Fibroblast of upper back skin (primary cell): ENCODE data around the gene MLST8.

Experiments
- DNase-seq: peaks from one replicate; pipeline ENCODE4 v3.0.0-alpha.2; 2013

Gene MLST8

DNA sequence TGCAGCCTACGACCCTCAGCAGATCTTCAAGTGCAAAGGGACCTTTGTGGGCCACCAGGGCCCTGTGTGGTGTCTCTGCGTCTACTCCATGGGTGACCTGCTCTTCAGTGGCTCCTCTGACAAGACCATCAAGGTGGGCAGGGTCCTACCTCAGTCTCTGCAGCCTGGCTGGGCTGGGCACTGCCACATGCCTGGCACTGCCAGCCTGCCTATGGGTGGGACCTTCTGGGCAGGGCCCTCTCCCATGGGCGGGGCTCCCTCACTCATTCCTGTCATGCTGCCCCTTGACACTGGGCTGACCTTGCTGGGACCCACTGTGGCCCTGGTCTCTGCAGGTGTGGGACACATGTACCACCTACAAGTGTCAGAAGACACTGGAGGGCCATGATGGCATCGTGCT is 31.3 kb upstream of the MLST8 start:
- no peak for DNase-seq

DNA sequence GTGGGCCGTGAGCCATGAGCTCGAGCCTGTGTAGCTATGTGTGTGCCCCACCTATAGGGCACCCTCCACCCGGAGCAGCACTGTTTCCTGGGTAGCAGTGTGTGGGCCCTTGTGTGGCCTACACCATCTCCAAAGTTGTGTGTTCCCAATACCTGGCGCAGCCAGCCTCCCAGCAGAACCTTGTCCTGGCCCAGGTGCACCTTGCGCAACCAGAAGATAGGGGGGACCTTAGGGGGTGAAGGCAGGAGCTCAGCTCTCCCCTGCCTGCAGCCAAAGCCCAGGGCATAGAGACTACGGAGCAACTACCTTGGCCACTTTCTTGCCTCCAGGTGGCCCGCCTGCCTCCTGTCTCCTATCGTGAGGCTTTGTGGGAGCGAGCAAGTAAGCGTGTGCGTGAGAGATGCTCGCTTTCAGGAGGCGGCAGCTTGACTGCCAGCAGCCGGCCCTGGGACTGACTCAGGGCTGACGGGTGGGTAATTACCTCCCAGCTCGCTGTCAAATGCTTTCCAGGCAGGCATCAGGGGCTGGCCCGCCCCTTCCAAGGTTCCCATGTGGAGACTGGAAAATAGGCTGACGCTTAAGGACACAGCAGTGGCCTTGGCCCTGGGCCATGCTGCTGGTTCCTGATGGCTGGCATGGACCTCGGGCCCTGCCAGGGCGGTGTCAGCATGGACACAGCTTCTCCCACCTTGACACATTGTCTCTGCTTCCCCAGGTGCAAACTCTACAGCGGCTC is 30.7 kb upstream of the MLST8 start:
- no peak for DNase-seq

DNA sequence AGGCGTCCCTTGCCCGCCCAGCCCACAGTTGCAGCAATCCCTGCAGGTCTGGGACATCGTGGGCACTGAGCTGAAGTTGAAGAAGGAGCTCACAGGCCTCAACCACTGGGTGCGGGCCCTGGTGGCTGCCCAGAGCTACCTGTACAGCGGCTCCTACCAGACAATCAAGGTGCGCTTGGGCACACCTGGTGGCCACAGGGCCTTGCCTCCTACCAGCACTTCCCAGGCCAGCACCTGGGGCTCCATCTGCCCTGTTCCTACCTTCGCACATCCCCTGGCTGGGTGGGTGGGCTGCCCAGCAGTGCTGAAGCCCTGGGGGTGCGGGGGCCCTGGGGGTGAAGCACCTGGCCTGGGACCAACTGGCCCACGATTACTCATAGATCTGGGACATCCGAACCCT is 29.8 kb upstream of the MLST8 start:
- no peak for DNase-seq

DNA sequence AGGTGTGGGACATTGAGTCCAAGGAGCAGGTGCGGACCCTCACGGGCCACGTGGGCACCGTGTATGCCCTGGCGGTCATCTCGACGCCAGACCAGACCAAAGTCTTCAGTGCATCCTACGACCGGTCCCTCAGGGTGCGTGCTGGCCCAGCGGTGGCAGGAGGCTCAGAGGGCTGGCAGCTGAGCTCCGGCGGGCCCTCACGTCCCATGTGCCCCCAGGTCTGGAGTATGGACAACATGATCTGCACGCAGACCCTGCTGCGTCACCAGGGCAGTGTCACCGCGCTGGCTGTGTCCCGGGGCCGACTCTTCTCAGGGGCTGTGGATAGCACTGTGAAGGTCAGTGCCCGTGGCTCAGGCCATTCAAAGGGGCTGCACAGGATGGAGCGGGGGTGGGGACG is 29.2 kb upstream of the MLST8 start:
- no peak for DNase-seq

DNA sequence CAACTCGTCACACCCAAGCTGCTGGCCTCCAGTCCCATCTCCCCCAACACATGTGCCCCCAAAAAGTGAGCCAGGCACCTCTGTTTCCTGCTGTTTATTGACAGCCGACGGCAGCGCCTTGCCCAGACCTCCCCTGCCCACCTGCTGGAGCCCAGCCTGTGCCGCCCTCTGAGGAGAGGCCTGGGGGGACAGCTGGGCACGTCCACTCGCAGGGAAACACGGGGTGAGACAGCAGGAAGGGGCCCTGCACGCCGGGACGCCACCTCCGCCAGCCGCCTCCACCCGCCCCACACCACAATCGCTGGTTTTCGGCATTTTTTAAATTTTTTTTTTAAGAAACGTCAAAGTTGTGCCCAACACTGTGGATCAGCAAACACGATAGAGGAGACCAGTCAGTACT is 28.2 kb upstream of the MLST8 start:
- DNase-seq, result no peak

DNA sequence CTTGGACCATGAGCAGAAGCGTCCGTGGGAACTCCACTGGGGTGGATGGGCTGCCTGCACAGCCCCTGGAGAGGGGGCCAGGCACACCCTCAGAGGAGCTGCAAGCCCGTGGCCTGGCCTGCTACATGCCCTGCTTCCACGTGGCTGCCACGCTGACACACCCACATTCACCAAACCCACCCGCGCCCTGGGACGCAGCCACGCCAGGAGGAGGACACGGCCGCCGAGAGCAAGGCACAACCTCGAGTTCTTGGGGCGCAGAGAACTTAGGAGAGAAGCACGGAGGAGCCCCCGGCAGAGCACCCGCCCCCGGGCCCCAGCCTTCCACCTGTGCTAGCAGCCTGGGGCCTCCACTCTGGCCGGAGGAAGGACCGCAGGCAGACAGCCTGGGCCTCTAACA is 27.7 kb upstream of the MLST8 start:
- DNase-seq, result no peak

DNA sequence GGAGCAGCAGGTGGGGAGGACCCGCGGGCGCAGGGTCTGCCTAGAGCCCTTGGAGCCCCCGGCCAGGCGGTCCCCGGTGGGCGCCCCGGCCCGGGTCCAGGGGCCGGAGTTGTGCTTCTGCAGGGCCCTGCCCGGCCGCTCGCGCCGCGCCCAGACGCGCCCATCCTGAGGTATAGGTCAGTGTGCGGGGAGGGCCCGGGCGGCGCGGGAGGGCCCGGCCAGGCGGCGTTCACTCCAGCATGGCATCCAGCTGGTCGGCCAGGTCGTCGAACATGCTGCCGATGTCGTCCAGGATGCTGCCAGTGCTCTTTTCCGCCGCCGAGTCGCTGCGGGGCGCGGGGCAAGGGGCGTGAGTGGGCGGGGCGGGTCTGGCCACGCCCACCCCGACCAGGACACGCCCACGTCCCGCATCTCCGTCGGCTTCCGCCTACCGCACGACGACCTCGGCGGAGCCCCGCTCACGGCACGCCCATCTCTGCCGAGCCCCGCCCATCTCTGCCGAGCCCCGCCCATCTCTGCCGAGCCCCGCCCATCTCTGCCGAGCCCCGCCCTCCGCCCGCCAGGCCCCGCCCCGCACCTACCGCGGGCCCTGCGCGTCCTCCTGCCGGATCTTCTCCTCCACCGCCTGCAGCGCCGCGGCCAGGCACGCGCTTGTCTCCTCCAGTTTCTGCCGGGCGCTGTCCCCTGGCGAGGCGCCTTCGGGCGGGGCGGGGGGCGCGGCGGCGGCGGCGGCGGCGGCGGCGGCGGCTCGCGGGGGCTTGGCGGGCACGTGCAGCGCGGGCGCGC is 26.7 kb upstream of the MLST8 start:
- DNase-seq, result peak; percentile 42

DNA sequence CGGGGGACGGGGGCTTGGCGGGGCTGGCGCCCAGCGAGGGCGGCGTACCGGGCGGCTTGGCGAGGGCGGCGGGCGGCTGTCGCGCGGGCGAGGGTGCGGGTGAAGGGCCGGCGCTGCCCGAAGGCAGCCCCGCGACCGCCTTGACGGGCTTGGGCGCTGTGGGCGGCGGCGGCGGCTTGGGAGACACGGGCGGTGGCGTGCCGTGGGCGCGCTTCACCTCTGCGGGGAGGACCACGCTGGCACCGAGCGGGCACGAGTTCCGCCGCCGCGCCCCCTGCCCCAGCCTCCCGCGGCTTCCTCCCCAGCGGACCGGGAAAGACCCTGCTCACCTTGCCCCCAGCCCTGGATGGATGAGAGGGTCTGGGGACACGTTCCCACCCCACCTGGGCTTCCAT is 26.1 kb upstream of the MLST8 start:
- DNase-seq, result no peak

DNA sequence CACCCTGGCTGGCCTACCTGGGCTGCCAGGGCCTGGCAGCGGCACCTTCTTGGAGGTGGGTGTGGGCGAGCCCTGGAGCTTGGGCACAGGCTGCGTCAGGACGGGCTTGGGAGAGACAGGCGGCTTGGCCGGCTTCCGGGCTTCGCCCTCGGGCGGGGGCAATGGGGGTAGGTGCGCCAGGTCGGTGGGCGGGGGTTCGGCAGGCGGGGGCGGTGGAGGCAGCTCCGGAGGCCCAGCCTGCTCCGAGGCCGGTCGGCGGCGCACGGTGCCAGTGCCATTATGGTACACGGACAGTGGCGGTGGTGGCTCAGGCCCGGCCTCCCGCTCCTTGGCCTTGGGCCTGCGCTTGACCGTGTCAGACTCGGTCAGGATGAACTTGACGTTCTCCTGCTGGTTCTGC is 25.7 kb upstream of the MLST8 start:
- no peak for DNase-seq

DNA sequence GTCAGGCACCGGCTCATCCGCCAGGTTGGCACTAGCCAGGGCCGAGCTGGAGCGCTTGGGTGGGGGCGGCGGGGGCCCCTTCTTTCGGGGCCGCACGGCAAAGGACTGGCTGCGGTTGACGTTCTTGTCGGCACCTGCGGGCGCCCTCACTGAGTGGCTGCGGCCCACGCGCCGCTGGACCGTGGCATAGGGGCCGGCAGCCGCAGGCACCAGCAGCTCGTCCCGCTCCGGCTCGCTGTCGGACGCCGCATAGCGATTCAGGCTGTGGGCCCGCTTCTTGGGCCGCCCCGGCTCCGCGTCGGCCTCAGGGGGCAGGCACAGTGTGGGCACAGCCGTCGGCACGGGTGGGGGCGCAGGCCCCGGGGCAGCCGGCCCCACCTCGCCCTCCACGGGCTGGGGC is 24.8 kb upstream of the MLST8 start:
- no peak for DNase-seq

DNA sequence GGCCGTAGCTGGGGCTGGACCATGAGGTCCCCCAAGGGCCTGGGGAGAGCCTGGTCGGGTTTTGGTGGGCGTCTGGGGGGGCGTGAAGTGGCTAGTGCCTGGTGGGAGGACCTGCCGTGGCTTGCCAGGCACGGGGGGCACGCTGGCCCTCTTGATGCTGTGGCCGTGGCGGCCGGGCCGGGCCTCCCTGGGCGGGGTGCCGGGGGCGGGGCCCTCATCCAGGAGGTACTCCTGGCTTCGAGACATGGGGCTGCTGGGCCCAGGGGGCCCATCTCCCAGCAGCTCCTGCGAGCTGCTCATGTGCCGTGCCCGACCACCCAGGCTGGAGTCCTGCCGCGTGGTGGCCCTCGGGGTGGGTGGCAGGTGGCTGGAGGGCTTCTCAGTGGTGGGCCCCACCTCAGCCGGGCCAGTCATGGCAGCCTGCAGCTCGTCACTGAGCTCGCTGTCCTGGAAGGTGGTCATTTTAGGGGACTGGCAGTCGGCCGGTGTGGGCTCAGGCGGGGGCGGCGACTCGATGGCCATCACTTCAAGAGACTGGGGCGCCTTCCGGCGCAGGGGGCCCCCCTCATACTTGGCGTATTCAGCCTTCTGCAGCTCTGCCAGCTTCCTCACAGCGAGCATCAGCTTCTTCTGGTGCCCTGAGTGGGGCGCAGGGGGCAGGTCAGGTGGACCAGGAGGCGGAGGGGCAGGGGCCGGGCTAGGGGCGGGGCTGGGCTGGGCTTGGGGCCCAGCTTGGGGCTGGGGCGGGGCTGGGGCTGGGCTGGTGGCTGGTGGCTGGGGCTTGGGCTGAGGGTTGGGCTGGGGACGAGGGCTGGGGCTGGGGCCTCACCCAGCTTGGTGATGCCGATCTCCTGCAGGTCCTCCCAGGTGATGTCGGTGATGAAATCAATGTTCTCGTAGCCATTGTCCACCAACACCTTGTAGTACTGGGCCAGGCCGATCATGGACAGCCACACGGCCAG is 24.0 kb upstream of the MLST8 start:
- no peak for DNase-seq

DNA sequence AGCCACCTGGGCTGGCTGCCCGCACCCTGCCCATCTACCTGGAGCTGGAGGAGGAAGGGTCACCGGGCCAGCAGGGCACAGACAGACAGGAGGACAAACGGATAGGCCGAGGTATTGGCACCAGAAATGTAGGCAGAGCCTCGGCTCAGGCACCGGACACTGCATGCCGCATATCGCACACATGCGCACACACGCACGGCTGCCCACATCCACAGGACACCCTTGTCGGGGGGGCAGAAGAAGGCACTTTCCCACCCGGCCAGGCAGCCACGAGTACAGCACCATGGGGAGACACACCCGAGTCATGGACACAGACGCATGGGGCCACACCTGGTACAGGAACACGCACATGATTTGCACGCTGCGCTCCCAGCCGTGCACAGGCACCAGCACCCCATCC is 23.3 kb upstream of the MLST8 start:
- no peak for DNase-seq

DNA sequence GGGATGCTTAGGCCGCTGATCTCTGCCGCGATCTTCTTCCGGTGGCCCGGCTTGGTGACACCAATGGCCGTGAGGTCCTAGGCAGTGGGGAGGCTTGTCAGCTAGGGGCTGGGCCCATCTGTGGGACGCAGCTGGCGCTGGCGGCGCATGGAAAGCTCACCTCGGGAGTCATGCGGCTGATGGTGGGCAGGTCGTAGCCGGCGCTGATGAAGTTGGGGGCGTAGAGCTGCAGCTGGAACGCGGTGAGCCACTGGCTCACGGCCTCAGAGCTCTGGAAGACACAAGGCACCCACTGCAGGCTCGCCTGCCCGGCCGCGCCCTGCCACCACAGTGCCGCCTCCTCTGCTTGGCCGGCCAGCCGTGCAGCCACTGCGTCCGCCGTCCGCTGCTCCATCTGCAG is 21.6 kb upstream of the MLST8 start:
- DNase-seq, result no peak

DNA sequence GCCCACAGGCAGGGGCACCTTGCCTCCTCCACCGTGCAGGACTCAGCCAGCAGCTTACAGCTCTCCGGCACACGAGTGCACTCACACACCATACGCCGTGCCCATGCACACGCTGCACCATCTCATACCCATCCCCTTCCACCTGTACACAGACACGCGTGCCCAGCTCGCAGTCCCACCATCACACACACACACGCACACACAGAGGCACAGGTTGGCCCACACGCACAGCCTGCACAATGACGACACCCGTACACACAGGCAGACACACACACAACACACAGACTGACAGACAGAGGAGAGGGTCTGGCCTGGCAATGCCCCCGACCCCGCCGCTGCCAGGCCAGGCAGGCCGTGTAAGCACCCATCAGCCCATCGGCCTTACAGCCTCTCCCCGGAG is 20.9 kb upstream of the MLST8 start:
- DNase-seq, result no peak

DNA sequence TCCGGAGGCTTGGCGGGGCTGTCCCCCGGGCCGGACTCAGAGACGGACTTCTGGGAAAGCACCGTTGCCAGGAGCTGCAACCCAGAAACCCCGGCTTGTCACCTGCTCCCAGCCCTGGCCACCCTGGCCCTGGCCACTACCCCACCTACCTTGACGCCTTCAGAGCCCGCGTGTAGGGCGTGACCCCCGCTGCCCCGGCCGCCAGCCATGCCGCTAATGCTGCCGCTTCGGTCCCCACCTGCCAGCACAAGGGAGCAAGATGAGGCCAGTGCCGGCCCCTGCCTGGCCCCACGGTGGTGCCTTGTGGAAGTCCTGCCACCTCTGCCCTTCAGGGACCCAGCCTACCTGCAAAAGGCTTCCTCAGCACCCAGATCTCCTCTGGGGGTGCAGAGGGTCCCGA is 20.3 kb upstream of the MLST8 start:
- DNase-seq, result no peak

DNA sequence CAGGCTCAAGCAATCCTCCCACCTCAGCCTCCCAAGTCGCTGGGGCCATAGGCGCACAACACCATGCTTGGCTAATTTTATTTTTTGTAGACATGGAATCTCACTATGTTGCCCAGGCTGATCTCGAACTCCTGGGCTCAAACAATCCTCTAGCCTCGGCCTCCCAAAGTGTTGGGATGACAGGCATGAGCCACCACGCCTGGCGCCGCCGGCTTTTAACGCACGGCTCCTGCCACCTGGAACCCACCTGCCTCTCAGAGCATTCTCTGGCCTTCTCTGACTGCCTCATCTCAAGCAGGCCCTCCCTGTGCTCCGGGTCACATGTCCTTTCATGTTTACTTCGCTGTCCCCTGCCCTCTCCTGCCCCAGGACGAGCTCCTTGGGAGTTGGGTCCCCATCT is 19.2 kb upstream of the MLST8 start:
- no peak for DNase-seq

DNA sequence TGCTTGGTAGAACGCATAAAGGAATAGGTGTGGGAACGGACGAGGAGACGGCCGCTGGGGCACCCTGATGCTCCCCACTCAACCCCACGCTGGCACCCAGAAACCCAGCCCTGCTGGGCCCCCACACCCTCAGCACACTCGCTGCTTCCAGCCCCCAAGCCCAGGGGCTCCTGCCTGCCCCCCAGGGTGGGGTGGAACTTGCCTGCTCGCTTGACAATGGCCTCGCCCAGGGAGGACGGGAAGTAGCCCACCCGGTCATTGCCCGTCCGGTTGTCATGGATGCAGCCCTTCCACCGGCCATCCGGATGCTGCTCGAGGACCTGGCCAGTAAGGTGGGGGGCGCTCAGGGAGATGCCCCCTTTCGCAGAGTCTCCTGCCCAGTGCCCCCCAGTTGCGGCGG is 18.7 kb upstream of the MLST8 start:
- DNase-seq, result no peak

DNA sequence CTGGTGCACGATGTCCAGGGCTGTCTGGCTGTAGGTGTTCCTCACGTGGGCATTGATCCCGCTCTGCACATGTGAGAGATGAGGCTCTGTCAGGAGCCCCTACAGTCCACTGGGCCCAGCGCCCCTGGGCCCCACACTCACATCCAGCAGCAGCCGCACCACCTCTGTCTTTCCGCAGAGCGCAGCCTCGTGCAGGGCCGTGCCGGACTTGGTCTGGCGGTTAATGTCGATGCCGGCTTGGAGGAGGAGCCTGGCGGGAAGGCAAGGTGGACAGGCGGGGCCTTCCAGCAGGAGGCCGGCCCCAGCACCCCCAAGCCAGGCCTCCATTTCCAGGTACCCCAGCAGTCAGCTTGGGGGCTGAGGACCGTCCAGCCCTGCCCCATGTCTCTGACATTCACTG is 18.0 kb upstream of the MLST8 start:
- no peak for DNase-seq

DNA sequence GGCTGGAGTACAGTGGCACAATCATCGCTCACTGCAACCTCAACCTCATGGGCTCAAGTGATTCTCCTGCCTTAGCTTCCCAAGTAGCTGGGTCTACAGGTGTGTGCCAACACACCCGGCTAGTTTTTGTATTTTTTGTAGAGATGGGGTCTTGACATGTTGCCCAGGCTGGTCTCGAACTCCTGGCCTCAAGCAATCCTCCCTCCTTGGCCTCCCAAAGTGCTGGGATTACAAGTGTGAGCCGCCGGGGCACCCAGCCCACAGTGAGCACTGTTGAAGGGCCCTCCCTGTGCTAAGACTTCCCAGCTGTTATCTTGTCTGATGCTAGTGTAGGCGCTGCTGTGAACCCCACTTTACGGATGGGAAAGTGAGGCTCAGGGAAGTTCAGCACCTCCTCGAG is 16.9 kb upstream of the MLST8 start:
- no peak for DNase-seq

DNA sequence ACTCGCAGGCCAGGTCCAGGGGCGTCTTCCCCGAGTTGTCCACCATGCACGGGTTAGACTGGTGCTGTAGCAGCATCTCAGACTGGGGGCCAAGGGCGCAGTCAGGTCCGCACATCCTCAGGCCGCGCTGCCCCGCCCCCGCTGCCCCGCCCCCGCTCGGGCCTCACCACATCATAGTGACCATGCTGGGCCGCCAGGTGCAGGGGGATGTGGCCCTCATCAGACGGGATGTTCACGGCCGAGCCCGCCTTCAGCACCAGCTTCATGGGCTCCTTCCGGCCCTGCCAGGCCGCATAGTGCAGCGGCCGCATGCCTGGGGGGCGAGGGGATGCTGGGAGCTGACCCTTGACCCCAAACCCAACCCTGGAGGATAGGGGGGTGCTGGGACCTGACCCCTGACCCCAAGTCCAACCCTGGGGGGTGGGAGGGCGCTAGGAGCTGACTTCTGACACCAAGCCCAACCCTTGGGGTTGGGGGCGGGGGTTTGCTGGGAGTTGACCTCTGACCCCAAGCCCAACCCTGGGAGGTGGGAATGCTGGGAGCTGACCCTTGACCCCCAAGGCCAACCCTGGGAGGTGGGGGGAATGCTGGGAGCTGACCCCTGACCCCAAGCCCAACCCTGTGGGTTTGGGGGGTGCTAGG is 15.9 kb upstream of the MLST8 start:
- DNase-seq, result no peak

DNA sequence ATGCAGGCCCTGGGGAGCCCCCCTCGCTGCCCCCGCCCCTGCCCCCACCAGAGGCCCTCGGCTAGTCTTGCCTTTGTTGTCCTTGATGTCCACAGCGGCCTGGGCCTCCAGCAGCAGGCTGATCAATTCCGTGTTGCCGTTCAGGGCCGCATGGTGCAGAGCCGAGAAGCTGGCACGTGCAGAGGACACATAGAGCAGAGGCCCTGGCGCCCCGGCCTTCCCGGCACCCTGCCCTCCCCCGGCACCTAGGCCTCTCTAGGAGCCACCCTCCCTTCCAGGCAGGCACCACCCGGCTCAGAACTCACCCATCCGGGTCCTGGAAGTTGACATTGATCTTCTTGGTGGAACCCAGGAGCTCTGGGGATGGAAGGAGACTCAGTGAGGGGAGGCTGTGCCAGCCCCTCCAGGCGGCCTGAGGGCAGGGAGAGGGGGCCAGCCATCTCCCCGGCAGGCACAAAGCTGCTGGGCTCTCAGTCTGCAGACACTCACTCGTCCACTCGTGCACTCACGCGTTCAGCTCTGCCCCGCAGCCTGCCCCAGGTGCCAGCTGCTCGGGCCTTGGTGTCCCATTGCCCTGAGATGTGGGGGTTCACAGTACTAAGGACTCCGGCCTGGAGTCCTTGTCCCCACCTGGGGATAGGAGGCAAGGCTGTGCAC is 15.1 kb upstream of the MLST8 start:
- DNase-seq, result no peak

DNA sequence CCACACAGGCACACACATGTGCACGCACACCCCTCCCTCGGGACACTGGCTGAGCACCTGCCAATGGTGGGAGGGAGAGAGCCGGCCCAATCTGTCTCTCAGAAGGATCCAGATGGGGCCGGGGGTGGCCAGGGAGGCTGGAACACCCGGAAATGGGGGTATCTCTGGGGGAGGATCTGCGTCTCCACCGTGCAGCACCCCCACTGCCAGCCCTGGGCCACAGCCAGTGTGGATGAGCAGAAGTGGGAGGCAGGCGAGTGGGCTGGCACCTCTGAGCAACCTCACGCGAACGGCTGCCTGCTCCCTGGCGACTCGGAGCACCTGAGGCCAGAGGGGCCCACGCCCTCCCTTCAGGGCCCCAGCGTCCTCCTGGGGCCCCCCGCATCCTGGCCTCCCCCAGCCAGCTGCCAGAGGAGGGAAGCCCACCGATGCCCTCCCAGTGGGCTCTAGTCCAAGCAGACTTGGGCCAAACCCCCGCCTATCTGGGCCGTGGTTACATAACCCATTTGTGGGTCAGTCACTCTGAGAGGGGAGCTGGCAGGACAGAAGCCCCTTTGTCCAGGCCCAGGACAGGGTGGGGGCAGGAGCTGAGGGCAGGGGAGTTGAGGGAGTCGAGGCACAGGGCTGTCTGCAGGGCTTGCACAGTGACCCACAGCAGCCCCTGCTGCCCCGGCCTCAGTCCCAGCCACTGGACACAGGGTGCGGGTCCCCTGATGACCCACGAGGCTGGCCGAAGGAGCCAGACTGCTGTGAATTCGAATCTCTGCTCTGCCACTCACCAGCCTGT is 14.4 kb upstream of the MLST8 start:
- DNase-seq, result no peak
